ENCODE measurements around the gene ROR1. TPM values are rescaled to one million over a fixed set of nuclear protein-coding genes. Genes with fewer than 3 reads are reported as not detected.

ROR1 gene
- polyA plus RNA-seq, 3 donors from 2014 or later = 1.1 to 3.3 (median 1.2) TPM

DNA sequence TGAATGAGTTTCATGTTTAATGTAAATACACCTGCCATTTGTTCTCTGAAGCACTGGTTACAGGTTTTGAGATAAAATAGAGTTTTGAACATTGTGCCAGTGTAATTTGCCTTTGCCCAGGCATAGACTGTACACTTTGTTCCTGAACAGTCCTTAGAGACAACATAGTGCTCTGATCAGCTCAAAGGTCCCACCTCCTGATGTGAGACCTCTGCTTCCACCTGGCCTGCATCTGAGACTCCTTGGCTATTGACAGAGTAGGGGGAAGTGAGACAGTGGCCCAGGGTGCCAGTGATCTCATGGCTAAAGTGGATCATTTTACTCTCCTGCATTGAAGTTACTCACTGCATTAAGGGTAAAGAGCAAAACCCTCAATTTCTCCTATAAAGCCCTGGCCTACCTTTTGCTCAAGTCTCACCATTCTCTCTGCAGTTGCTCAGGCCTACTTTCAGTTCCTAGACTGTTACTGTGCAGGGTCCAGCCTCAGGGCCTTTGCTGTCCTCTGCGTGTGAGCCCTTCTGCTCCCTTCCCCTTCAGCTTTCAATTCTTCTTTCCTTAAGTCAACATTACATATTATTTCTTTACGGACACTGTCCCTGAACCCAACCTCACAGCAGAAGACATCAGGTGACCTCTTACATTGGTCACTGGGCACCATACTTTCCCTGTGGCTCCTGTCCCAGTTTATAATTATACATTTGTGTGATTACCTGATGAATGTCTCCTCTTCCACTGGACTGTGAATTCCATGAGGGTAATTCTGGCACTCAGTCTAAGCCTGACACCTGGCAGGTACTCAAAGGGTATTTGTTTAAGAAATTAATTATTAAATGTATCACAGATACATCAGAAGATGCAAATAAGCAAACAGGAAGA lies 142.9 kb downstream of the ROR1 start:
- no peak for DNase-seq
- H3K27me3 Mint-ChIP-seq (ENCODE audit: low read depth in 3 of 3) = peaks cover 0 to 7% (median 6%) of the 10 kb centered on the region in 3 donors
- no peaks in the 10 kb centered on the region for H3K36me3 Mint-ChIP-seq
- no peak overlapping the region for H3K4me3 Mint-ChIP-seq
- H3K27ac Mint-ChIP-seq = no peak overlapping the region
- no peaks in the 10 kb centered on the region for H3K4me1 Mint-ChIP-seq
- H3K9me3 Mint-ChIP-seq = no peaks in the 10 kb centered on the region

DNA sequence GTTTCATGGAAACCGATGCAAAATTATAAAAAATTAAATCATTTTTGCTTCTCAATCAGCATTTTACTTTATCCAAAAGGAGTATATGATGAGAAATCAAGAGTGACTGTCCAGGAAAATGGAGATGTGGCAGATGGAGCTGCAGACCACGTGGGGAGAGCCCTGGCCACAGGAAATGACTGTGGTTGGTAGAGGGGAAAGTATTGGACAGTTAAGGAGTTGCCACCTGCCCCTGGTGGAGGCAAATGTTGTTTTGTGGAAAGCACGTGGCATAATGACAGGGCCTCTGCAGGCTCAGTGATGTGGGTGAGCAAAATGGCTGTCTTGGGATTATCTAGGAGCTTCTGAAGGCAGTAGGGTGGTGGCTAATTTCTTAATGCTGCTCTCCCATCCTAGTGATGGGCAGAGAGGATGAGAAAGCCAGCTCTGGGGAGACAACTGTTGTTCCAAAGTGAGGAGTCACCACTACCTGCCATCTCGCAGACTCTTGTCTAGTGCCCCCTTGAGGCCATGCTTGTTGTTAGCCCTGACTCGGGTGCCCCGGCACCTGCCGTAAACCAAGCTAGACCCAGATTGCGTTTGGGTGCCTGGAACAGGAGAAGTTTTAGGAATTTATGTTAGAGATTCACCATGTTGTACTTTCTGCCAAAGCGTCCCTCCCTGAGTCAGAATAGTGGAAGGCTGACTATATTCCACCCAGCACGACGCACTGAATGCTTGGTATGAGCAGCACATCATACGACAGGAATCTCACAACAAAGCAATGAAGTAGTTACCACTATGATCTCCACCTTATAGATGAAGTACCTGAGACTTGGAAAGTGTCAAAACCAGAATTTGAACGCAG lies 144.0 kb downstream of the ROR1 start:
- H3K4me1 Mint-ChIP-seq = no peaks in the 10 kb centered on the region
- H3K36me3 Mint-ChIP-seq = no peaks in the 10 kb centered on the region
- no peak for DNase-seq
- no peaks in the 10 kb centered on the region for H3K9me3 Mint-ChIP-seq
- no peak overlapping the region for H3K27ac Mint-ChIP-seq
- H3K4me3 Mint-ChIP-seq = no peak overlapping the region
- peaks cover 0 to 7% (median 6%) of the 10 kb centered on the region in 3 donors for H3K27me3 Mint-ChIP-seq (ENCODE audit: low read depth in 3 of 3)

DNA sequence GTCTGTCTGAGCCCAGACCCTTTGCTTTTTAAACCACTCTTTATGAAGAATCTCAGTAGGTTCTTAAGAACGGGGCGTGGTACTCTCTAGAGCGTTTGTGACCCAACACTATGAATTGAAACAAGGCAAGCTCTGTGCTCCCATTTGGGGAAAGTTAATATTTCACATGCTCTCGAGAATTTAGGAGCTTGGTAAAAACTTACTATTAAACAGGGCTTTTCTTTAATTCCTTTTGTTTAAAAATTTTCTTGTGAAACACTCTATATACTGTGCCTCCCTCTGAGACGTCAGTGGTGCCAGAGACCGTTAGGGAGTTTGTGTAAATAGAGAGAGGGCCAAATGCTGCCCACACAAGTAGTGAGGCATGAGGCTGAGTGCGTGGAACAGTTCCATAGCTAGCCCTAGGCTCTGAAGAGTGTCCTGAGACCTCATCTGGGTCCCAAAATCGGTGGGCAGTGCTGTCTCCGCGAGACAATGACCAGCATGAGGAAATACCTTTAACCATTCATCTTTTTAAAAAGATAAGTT lies 144.7 kb downstream of the ROR1 start:
- Mint-ChIP-seq H3K9me3 (no peaks in the 10 kb centered on the region), H3K27ac (no peak overlapping the region), H3K36me3 (no peaks in the 10 kb centered on the region), H3K4me1 (no peaks in the 10 kb centered on the region), H3K4me3 (no peak overlapping the region), H3K27me3 (ENCODE audit: low read depth in 3 of 3) (peaks cover 0 to 6% (median 5%) of the 10 kb centered on the region in 3 donors)
- DNase-seq = no peak

DNA sequence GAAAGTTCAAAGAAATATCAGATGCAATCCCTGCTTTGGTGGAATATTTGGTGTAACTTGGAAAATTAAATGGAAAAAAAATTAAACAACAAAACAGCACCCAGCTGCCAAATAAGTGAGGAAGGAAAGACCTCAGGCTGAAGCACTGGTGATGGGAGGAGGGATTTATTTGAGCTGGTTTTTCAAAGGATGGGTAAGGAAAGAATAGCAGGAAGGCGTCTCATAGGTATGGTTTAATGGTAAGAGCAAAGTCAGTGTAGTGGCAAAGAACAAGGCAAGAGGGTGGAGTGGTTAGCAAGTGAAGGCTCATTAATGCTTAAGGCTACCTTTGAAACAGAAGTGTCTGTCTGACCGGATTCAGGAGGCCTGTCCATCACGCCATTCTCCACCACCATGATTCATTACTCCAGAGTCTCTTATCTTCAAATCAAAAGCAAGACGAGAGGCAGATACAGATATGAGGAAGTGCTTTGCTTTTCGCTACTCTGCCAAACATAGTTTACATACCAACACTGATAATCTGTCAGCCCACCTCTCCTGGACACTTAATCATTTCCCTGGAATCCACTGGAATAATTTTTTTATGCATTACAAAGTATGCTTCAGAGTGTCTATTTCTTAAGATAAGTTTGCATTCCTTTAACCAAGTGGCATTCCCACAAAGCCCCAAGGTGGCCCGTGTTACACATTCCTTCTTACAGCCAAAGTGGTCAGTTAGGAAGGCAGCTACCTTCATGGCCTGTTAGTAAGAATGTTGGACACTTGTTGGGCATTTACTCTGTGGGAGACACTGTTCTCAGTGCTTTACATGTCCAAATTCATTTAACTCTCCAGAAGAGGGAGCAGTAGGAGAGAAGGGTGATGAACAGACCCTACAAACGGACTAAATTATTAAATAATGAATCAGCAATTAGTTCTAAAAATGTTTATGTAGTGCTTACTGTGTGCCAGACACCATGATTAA lies 146.6 kb downstream of the ROR1 start:
- H3K27ac Mint-ChIP-seq = no peak overlapping the region
- H3K4me1 Mint-ChIP-seq = no peaks in the 10 kb centered on the region
- no peak for DNase-seq
- H3K4me3 Mint-ChIP-seq = no peak overlapping the region
- no peaks in the 10 kb centered on the region for H3K9me3 Mint-ChIP-seq
- H3K36me3 Mint-ChIP-seq = no peaks in the 10 kb centered on the region
- H3K27me3 Mint-ChIP-seq (ENCODE audit: low read depth in 3 of 3) = peaks cover 0 to 7% (median 7%) of the 10 kb centered on the region in 3 donors

DNA sequence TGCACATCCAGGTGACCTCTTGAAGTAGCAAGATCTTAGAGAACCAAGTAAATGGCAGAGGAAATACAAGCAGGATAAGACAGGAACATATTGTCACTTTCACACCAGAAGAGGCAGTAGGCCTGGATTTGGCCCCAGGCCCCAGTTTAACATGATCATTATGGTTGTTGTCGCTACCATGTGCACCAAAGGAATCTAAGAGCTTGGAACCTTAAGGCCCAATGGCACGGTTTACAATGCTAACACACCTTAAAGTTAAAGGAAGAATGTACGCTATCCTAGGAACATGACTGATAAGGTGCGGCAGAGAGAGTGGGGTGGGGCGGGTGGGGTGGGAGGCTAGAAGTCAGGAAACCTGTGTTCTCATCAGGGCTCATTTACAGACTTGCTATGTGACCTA lies 147.5 kb downstream of the ROR1 start:
- no peaks in the 10 kb centered on the region for H3K4me1 Mint-ChIP-seq
- no peak overlapping the region for H3K4me3 Mint-ChIP-seq
- H3K9me3 Mint-ChIP-seq = no peaks in the 10 kb centered on the region
- no peak overlapping the region for H3K27ac Mint-ChIP-seq
- no peak for DNase-seq
- H3K27me3 Mint-ChIP-seq (ENCODE audit: low read depth in 3 of 3) = peaks cover 0 to 7% (median 7%) of the 10 kb centered on the region in 3 donors
- no peaks in the 10 kb centered on the region for H3K36me3 Mint-ChIP-seq

DNA sequence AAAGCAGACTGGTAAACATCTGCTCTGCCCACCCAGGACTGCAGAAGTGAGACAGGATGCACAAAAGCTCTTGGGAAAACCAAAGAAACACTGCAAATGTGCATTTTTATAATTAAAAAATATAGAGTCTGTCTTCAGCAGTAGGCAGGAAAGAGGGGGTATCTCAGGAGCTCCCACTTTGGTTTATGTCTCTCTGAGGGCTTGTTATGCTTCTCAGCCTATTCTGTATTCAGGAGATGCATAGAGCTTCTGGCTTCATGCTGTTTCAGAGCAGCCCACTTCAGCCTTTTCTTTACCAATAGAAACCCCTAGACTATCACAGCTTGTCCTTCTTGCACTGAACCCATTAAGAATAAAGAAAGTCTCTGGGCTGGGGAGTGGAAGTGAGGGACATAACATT lies 148.0 kb downstream of the ROR1 start:
- H3K4me3 Mint-ChIP-seq = no peak overlapping the region
- H3K4me1 Mint-ChIP-seq = no peaks in the 10 kb centered on the region
- H3K27me3 Mint-ChIP-seq (ENCODE audit: low read depth in 3 of 3) = peaks cover 0 to 7% (median 7%) of the 10 kb centered on the region in 3 donors
- no peaks in the 10 kb centered on the region for H3K9me3 Mint-ChIP-seq
- H3K27ac Mint-ChIP-seq = no peak overlapping the region
- no peak for DNase-seq
- H3K36me3 Mint-ChIP-seq = no peaks in the 10 kb centered on the region

DNA sequence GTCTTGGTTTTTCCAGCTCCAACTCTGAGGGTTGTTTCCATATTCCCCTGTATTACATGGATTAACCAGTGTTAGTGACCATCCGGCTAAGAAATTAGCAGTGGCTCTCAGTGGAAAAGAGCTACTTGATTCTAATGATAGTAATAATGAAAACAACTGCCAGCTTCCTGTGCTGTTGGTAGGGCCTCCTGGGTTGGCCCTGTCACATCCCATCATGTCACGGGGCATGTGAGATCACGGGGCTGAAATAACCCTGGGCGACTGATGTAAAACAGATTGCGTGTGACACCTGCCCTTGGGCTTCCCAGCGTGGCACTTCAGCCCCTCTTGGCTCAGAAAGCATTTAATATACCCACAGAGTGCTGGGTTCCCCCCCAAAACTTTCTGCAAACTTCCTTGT lies 149.0 kb downstream of the ROR1 start:
- DNase-seq = no peak
- Mint-ChIP-seq H3K9me3 (no peaks in the 10 kb centered on the region), H3K27ac (no peak overlapping the region), H3K27me3 (ENCODE audit: low read depth in 3 of 3) (peaks cover 0 to 7% (median 7%) of the 10 kb centered on the region in 3 donors), H3K4me1 (no peaks in the 10 kb centered on the region), H3K36me3 (no peaks in the 10 kb centered on the region), H3K4me3 (no peak overlapping the region)

DNA sequence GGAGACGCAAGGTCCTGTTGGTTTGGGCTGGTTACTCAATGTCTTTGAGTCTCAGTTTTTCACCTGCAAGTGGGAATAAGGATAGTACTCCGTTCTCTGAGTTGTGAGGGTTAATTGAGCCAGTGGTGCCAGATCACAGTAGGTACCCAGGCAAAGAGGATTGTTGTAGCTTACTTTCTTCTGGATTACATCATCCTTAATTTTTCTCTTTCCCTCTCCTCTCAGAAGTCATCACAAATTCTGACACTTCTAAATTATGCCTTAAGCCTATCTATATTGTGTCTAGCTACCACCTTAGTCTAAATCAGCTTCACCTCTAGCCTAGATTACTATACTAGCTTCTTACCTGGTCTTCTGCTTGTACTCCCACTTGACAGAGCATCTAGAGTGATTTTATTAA lies 149.5 kb downstream of the ROR1 start:
- Mint-ChIP-seq H3K4me3 (no peak overlapping the region), H3K9me3 (no peaks in the 10 kb centered on the region), H3K4me1 (no peaks in the 10 kb centered on the region), H3K36me3 (no peaks in the 10 kb centered on the region), H3K27me3 (ENCODE audit: low read depth in 3 of 3) (peaks cover 0 to 7% (median 4%) of the 10 kb centered on the region in 3 donors), H3K27ac (no peak overlapping the region)
- no peak for DNase-seq

DNA sequence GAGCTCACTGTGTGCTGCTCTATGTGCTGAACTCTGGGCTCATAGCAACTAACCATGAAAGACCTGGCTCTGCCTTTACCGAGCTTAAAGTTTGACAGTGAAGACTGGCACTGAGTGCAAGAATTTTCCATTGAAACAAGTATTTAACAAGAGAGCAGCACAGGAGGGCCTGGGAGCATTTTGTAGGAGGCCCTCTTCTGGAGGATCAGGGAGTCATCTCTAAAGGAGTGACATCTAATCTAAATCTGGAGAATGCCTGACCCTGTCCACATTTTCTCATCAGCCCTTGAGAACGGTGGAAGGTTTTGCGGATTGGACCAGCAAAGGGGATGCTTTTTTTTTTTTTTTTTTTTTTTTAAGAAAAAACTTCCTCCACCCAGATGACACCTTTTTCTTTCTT lies 150.8 kb downstream of the ROR1 start:
- H3K4me1 Mint-ChIP-seq = no peaks in the 10 kb centered on the region

DNA sequence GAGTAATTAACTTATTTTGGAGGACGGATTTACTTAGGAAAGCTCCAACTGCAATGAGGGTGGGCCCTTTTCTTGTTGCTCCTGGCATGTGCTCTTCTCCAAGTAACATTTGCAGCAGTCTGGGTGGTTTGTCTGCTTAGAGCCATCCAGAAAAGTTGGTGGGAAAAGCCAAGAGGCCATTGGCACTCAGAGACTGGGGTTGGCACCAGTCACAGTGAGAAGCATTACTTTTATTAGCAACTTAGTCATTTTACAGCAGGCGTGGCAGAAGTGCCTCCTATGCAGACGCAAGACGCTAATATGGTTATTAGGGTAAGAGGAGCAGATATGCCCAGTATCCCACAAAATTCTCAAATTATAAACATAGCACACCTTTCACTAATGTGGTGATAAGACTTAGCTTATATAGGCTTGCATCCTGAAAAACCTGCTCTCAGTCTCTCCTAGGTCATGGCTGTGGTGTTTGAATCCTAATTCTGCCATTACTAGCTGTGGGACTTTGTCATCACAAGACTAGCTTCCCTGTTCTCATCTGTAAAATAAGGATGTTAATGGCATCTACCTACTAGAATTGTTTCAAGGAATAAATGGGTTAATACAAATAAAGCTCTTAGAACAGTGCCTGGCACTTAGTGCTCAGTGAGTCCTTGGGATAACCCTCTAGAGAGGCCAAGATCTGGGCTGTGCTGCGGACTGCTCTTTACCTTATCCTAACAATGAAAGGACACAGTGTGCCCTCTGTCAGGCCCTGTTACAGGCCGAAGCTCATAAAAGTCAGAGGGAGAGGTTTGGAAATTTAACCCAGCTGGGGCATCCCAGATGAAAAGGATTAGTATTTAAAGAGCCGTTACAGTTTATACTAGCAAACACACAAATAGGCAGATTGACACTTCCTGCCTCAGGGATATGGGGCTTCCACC lies 154.6 kb downstream of the ROR1 start:
- Mint-ChIP-seq H3K27me3 (ENCODE audit: low read depth in 3 of 3) (peaks cover 3 to 11% (median 5%) of the 10 kb centered on the region in 3 donors), H3K4me1 (no peaks in the 10 kb centered on the region), H3K9me3 (no peaks in the 10 kb centered on the region), H3K4me3 (no peak overlapping the region), H3K36me3 (no peaks in the 10 kb centered on the region), H3K27ac (no peak overlapping the region)
- DNase-seq = no peak

More for the DNA sequence above, 150.8 kb downstream of the ROR1 start:
- H3K4me3 Mint-ChIP-seq = no peak overlapping the region
- no peaks in the 10 kb centered on the region for H3K36me3 Mint-ChIP-seq
- peaks cover 0 to 7% (median 3%) of the 10 kb centered on the region in 3 donors for H3K27me3 Mint-ChIP-seq (ENCODE audit: low read depth in 3 of 3)
- no peak overlapping the region for H3K27ac Mint-ChIP-seq
- no peaks in the 10 kb centered on the region for H3K9me3 Mint-ChIP-seq
- no peak for DNase-seq

DNA sequence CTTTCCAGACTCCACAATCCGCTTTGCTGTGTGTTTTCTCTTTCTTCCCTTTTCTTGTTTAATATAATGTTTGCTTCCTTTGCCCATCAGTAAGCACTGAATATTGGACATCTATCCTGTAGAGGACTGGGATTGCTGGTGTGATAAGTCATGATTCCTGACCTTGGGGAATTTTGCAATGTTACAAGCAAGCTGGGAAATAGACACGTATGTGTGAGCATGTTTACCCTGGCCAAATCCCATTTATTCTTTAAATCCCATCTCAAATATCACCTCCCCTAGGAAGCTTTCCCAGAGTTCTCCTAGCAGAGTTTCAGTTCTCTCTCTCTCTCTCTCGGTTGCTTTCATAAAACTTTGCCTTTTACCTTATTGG lies 155.3 kb downstream of the ROR1 start:
- no peaks in the 10 kb centered on the region for H3K9me3 Mint-ChIP-seq
- no peak overlapping the region for H3K4me3 Mint-ChIP-seq
- H3K4me1 Mint-ChIP-seq = no peaks in the 10 kb centered on the region
- peaks cover 3 to 11% (median 5%) of the 10 kb centered on the region in 3 donors for H3K27me3 Mint-ChIP-seq (ENCODE audit: low read depth in 3 of 3)
- H3K27ac Mint-ChIP-seq = no peak overlapping the region
- no peak for DNase-seq
- H3K36me3 Mint-ChIP-seq = no peaks in the 10 kb centered on the region

DNA sequence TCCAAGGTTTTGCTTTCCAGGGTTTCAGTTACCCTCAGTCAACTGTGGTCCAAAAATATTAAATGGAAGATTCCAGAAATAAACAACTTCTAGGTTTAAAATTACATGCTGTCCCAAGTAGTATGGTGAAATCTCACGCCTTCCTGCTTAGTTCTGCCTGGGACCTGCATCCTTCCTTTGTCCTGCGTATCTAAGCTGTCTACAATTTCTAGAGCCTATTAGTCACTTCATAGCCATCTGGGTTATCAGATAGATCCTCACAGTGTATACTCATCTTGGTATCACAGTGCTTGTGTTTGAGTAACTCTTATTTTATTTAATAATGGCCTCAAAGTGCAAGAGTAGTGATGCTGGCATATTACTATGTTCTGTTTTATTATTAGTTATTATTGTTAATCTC lies 157.7 kb downstream of the ROR1 start:
- no peak overlapping the region for H3K27ac Mint-ChIP-seq
- no peaks in the 10 kb centered on the region for H3K36me3 Mint-ChIP-seq

More for the DNA sequence above, 157.7 kb downstream of the ROR1 start:
- no peaks in the 10 kb centered on the region for H3K4me1 Mint-ChIP-seq
- DNase-seq = no peak
- H3K27me3 Mint-ChIP-seq (ENCODE audit: low read depth in 3 of 3) = peaks cover 2 to 9% (median 3%) of the 10 kb centered on the region in 3 donors
- no peak overlapping the region for H3K4me3 Mint-ChIP-seq
- no peaks in the 10 kb centered on the region for H3K9me3 Mint-ChIP-seq
